Right renal cortex interstitium (tissue), 3 donors: Measurements from ENCODE around the gene ERP27. TPM values are rescaled to one million over a fixed set of nuclear protein-coding genes. Genes with fewer than 3 reads are reported as not detected.

ENCODE experiments used
- DNase-seq, 3 donors: peaks; one replicate each; pipeline ENCODE4 v3.0.0-alpha.2; 2013; ENCODE audit warnings: low read depth in 3 of 3, low spot score in 2 of 3
- polyA plus RNA-seq, 3 donors: library from polyadenylated mRNA; unstranded; fragments of 120-200 nt; gene quantifications; one replicate each; pipeline ENCODE4 v1.2.1, GENCODE V29; 2013; ENCODE audit not compliant: insufficient read length in 3 of 3

ERP27 gene
- polyA plus RNA-seq, 3 donors: 21.8 to 40.5 (median 37.2) TPM

DNA sequence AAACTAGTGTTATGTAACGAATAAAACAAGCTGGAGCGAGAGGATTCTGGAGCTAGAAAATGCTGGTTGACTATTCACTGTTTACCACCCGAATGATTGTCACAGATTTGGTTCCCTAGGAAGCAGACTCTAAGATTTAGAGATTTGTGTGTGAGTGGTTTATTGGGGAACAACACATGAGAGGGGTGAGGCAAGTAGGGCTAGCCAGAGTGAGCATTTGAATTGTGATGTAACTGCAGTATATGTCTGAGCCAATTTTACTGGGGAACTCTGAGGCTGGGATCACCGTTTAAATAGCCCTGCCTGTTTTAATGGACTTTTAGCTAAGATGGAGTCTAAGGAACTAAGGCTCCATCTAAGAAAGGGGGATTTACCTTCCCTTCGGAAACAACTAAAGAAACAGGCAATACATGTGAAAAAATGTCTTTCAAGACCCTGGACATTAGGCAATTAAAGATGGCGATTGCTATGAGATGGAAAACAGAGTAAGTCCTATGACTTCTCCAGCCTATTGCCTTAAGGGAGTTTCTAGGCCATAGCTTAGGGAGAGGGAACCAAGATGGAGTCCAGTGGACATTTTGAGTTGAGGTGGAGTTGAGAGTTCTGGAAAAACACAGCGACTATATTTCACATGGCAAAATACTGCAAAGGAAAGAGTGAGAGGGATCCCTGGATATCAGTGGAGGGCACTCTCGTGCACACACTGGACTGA, 59.0 kb downstream of the ERP27 start:
- no peak for DNase-seq

DNA sequence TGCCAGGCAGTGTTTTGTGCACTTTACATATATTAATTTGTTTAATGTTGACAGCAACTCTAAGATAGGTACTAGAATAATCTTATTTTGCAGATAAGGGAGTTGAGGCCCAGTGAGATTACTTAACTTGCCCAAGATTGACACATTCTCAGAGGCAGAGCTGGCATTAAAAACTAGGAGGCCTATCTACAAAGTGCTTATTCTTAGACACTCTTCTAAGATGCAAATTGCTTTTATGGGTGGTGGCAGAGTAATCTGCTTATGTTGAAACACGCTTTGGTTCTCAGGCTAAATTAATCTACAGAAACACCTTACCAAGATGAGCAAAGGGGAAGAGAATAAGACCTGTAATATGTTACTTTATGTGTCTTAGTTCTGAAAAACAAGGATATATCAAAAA, 59.8 kb downstream of the ERP27 start:
- DNase-seq: no peak

DNA sequence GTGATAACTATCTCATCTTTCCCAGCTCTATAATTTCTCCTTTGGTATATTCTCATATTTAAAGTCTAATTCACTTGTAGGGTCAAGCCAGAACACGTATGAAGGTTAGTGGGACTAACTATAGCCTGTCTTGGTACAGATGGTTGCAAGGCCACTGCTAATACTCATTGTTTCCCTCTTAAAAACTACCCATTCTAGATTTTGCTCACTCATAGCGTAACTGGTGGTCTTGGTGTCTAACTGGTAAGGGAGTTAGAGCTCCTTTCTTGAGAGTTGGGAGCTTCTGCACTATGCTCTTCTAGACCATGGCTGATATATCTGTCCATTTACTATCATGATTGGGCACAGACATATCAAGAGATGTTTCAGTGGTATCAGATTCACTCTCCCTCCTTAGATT, 61.5 kb downstream of the ERP27 start:
- no peak for DNase-seq

DNA sequence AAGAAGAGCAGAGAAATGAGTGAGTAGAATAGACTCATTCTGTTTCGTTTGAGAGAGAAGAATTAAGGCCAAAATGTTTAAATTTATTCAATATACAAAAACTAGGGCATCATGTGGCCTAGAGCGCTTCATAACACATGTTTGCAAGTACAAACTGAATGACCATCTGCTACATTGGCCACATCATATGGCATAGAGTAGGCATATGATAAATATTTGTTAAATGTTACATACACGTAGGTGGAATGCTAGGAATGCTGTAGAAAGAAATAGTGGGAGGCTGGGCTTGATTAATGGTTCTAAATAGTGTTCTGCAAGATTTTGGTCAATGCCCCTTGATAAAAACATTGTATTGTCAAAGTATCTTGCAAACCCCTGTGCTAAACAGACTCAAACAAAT, 63.5 kb downstream of the ERP27 start:
- no peak for DNase-seq

DNA sequence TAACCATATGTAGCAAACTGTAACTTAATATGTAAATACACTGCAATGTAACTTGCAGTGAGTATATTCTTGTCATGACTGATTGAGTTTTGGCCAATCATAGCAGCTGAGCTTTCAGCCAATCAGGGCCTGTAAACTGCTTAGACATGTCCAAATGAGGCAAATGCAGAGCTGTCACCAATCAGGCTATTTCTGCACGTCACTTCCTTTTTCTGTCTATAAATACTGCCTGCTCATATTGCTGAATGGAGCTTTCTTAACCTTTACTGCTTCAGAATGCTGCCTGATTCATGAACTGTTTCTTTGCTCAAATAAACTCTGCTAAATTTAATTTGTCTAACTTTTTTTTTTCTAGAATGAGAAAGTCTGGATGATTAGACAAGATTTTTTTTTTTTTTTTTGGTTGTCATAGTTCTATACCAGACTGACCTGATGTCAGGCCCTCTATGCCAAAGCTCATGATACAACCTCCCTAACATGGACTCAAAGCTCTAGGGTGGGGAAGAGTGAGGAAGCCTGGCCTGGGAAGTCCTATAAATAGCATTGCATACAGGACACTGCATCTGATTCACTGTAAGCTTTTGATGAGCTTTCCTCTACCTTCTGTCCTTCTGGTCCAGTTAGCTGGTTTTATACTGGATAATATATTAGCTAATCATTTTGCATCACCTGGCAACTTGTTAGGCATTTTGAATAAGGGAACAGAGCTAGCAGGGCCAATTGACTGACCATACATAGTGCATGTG, 64.7 kb downstream of the ERP27 start:
- DNase-seq: no peak

DNA sequence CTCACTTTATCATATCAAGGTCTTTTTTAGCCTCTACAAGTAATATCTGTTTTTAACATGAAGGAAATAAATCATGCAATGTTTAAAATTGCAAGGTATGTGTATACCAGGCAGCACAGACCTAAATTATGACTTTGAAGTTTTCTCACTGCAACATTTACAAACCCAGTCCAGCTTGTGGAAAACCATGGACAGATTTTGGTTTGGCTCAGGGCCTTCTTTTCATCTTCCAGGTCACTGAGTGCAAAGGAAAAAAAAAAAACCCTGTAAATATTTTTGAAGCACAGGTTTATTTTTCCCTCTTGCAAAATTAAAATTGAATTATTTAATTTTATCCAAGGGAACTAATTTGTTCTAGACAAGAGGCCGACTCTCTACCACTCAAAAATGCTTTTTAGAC, 66.5 kb downstream of the ERP27 start:
- no peak for DNase-seq

DNA sequence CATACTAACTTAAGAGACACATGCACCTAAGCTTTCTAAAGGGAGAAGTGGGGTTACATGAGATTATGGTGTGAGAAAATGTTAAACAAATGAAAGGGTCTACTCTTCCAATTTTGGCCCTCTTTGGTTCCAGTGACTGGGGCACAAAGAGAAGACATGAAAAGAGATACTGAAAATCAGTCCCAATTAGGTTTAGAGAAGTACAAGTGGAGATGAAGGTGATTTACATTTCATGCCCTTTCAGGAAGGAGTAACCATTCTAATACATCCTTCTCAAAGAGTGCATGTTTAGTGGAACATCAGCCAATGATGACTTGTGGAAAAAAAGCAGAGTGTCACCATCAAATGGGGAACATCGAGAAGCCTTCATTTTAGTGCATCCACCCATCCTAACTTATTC, 67.1 kb downstream of the ERP27 start:
- no peak for DNase-seq

DNA sequence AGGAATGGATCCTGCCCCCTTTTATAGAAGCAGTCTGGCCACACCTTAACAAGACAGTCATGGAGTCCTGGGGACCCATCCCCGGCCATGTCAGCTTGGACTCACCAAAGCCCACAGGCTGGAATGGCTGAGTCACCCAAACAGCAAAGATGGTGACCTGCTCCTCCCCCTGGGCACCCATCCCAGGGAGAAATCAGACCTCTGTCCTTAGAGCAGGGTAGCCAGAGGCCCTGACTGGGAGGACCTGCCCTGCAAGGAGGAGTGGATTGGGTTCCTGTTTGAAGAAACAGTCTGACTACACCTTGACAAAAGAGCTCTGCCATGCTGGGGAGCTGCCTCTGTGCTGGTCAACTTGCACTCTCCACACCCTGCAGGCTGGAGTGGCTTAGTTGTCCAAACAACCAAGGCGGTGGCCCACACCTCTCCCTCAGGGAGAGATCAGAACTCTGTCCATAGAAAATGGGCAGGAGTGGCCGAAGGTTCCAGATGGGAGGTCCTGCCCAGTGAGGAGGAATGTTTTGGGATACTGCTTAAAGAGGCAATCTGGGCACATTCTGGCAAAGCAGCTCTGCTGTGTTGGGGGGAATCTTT, 69.3 kb downstream of the ERP27 start:
- DNase-seq: no peak

Other genes with a start within 250 kb of the ERP27 start
- gene GUCY2C, start 241.9 kb downstream of the ERP27 start, polyA plus RNA-seq: under 1 TPM; 0.54 to 0.60 (median 0.57) TPM
- gene WBP11, start 135.1 kb downstream of the ERP27 start, polyA plus RNA-seq: 100 to 1,000 TPM; 114 to 130 (median 120) TPM
- 1 to 10 TPM; 5.2 to 6.2 (median 5.4) TPM for gene C12orf60, start 134.9 kb downstream of the ERP27 start, polyA plus RNA-seq
- gene SMCO3, start 124.4 kb downstream of the ERP27 start, polyA plus RNA-seq: 1 to 10 TPM; 2.8 to 3.4 (median 2.8) TPM
- gene ART4, start 95.0 kb downstream of the ERP27 start, polyA plus RNA-seq: under 1 TPM; 0.07 to 0.32 (median 0.10) TPM
- 10 to 100 TPM; 38.2 to 54.6 (median 47.2) TPM for gene MGP, start 52.7 kb downstream of the ERP27 start, polyA plus RNA-seq
- 10 to 100 TPM; 55.9 to 58.5 (median 55.9) TPM for gene ARHGDIB, start 23.1 kb upstream of the ERP27 start, polyA plus RNA-seq
- not detected for gene PDE6H, start 34.5 kb upstream of the ERP27 start, polyA plus RNA-seq